ENCODE data around the gene AP2A1. TPM values are rescaled to one million over a fixed set of nuclear protein-coding genes. Genes with fewer than 3 reads are reported as not detected.

The AP2A1 gene
- polyA plus RNA-seq, 4 donors = 34.7 to 58.8 (median 53.6) TPM

DNA sequence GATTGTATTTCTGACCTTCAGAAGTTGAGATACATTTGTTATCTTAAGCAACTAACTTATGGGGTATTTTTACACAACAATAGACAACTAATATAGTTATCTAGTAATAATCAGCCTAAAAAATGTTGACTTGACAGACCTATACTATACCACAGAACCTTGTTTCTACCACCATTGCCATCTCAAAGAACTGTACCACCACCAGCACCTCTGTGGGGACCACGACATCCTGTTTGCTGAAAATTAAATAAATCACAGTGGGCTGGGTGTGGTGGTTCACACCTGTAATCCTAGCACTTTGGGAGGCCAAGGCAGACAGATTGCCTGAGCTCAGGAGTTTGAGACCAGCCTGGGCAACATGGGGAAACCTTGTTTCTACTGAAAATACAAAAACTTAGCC is 27.7 kb upstream of the AP2A1 start:
- Histone ChIP-seq H3K27me3 (ENCODE audit: control insufficient read depth in 3 of 3, insufficient read depth in 3 of 3, low read length in 3 of 3) (no peaks in the 10 kb centered on the region), H3K27ac (ENCODE audit: low read depth in 1 of 3, low read length in 2 of 3) (no peak overlapping the region), H3K4me1 (ENCODE audit: control insufficient read depth in 3 of 3, insufficient read depth in 2 of 3, low read depth in 1 of 3, low read length in 2 of 3) (no peaks in the 10 kb centered on the region), H3K9me3 (ENCODE audit: control insufficient read depth in 2 of 2, insufficient read depth in 1 of 2, low read depth in 1 of 2, low read length in 1 of 2) (no peaks in the 10 kb centered on the region), H3K4me3 (ENCODE audit: low read depth in 1 of 3, low read length in 3 of 3) (no peak overlapping the region), H3K36me3 (ENCODE audit: control insufficient read depth in 3 of 3, insufficient read depth in 2 of 3, low read depth in 1 of 3, low read length in 3 of 3) (no peaks in the 10 kb centered on the region)
- DNase-seq (no peak), FAIRE-seq (no peak)
- 65 to 76% (median 68%) methylated on average over 1 of the region's 1 CpG for WGBS, 3 donors

DNA sequence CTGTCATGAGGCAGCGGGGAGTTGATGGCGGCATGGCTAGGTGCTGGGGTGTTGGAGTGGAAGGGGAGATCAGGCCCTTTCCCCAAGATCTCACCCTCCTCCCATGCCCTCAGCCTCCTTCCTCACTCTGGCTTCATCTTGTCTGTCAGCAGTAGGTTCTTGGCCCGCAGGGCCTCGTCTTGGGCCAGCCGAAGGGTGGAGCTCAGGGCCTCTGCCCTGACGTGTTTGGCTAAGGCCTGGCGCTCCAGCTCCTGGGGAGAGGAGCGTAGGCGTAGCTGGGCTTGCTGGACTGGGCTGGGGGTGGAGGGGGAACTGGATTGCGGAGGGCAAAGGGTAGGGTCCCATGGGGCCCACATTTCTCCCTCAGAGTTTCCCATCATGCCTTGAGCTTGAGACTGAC is 26.9 kb upstream of the AP2A1 start:
- FAIRE-seq (no peak), DNase-seq (no peak)
- Histone ChIP-seq H3K27me3 (ENCODE audit: control insufficient read depth in 3 of 3, insufficient read depth in 3 of 3, low read length in 3 of 3) (no peaks in the 10 kb centered on the region), H3K9me3 (ENCODE audit: control insufficient read depth in 2 of 2, insufficient read depth in 1 of 2, low read depth in 1 of 2, low read length in 1 of 2) (no peaks in the 10 kb centered on the region), H3K27ac (ENCODE audit: low read depth in 1 of 3, low read length in 2 of 3) (no peak overlapping the region), H3K36me3 (ENCODE audit: control insufficient read depth in 3 of 3, insufficient read depth in 2 of 3, low read depth in 1 of 3, low read length in 3 of 3) (no peaks in the 10 kb centered on the region), H3K4me3 (ENCODE audit: low read depth in 1 of 3, low read length in 3 of 3) (no peak overlapping the region), H3K4me1 (ENCODE audit: control insufficient read depth in 3 of 3, insufficient read depth in 2 of 3, low read depth in 1 of 3, low read length in 2 of 3) (no peaks in the 10 kb centered on the region)
- 84 to 94% (median 86%) methylated on average over 8 to 10 of the region's 10 CpGs for WGBS, 3 donors

DNA sequence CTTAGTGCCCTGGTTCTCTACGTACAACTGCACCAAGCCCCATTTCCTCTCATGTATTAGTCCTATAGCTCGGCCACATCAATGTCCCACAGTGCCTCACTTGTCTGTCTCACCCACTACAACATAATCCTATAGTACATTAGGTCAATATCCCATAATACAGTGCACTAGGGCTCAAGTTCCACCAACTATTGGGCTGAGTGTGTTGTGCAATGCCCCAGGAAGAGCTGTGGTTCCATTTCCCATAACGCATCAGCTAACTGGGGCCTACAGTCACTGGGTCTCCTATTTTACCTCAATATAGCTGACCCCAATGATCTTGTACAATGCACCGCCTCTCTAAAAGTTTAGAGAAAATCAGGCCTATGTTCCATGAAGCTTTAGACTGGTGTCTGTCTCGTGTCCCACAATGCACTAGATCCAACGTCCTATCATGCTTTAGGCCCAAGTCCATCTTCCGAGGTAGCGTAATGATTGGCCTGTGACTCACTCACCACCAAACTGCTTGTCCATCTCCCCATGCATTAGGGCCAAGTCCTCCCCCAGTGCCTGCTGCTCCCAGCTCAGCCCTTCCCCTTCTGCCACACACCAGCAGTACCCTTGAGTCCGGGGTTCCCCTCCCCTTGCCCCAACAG is 25.5 kb upstream of the AP2A1 start:
- no peaks in the 10 kb centered on the region for H3K4me1 ChIP-seq (ENCODE audit: control insufficient read depth in 3 of 3, insufficient read depth in 2 of 3, low read depth in 1 of 3, low read length in 2 of 3)
- no peak overlapping the region for H3K27ac ChIP-seq (ENCODE audit: low read depth in 1 of 3, low read length in 2 of 3)
- H3K27me3 ChIP-seq (ENCODE audit: control insufficient read depth in 3 of 3, insufficient read depth in 3 of 3, low read length in 3 of 3) = no peaks in the 10 kb centered on the region
- WGBS, 3 donors = 81 to 87% (median 83%) methylated on average over 9 of the region's 9 CpGs
- FAIRE-seq (no peak), DNase-seq (no peak)
- no peak overlapping the region for H3K4me3 ChIP-seq (ENCODE audit: low read depth in 1 of 3, low read length in 3 of 3)
- no peaks in the 10 kb centered on the region for H3K9me3 ChIP-seq (ENCODE audit: control insufficient read depth in 2 of 2, insufficient read depth in 1 of 2, low read depth in 1 of 2, low read length in 1 of 2)
- H3K36me3 ChIP-seq (ENCODE audit: control insufficient read depth in 3 of 3, insufficient read depth in 2 of 3, low read depth in 1 of 3, low read length in 3 of 3) = no peaks in the 10 kb centered on the region

DNA sequence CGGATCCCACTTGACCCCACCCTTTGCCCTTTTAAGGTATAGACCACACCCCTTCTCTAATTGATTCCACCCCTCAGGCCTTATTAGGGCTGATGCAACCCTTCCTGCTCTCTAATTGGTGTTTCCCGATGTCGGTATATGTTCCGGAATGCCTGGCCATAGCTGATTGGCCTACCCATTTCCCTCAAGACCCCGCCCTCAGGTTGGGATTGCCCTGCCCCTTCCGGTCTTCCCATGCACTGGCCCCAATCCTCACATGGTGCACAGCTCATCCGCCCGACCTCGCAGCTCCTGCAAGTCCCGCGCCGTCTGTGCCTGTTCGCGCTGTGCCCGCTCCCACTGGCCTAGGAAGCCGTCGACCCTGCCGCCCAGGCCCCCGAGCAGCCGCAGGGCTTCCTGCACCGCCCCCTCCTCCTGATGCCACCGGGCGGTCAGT is 21.8 kb upstream of the AP2A1 start:
- Histone ChIP-seq H3K4me1 (ENCODE audit: control insufficient read depth in 3 of 3, insufficient read depth in 2 of 3, low read depth in 1 of 3, low read length in 2 of 3) (no peaks in the 10 kb centered on the region), H3K36me3 (ENCODE audit: control insufficient read depth in 3 of 3, insufficient read depth in 2 of 3, low read depth in 1 of 3, low read length in 3 of 3) (no peaks in the 10 kb centered on the region), H3K27me3 (ENCODE audit: control insufficient read depth in 3 of 3, insufficient read depth in 3 of 3, low read length in 3 of 3) (no peaks in the 10 kb centered on the region), H3K4me3 (ENCODE audit: low read depth in 1 of 3, low read length in 3 of 3) (no peak overlapping the region), H3K27ac (ENCODE audit: low read depth in 1 of 3, low read length in 2 of 3) (no peak overlapping the region), H3K9me3 (ENCODE audit: control insufficient read depth in 2 of 2, insufficient read depth in 1 of 2, low read depth in 1 of 2, low read length in 1 of 2) (no peaks in the 10 kb centered on the region)
- no peak for FAIRE-seq
- DNase-seq = no peak
- 91 to 94% (median 93%) methylated on average over 21 to 23 of the region's 23 CpGs for WGBS, 3 donors

DNA sequence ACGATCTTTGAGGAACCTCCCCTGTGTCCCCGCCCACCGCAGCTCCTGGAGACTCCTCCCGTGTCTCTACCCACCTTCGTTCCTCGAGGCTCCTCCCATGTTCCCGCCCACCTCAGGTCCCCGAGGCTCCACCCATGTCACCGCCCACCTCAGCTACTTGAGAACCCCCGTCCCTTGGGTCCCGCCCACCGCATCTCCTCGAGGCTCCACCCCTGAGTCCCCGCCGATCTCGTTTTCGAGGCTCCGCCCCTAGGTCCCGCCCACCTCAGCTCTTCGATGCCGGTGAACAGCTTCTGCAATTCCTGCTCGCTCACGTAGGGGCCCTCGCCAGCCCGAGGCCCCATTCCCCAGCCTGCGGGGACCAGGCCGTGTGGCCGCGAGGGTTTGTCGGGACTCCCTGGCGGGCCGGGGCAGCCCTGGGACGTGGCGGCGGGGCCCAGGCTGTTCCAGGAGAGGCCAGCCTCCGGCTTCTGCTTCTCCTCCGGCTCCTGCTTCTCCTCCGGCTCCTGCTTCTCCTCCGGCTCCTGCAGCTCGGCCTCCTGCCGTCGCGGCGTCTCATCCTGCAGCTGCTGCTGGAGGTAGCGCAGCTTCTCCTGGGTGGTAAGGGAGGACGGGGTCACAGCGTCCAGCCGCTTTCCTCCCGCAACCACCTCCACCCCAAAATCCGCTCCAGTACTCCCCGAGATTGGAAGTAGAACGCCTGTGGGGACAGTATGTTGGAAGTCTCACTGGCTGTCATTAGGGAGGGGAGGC is 20.4 kb upstream of the AP2A1 start:
- no peaks in the 10 kb centered on the region for H3K4me1 ChIP-seq (ENCODE audit: control insufficient read depth in 3 of 3, insufficient read depth in 2 of 3, low read depth in 1 of 3, low read length in 2 of 3)
- H3K4me3 ChIP-seq (ENCODE audit: low read depth in 1 of 3, low read length in 3 of 3) = no peak overlapping the region
- H3K27ac ChIP-seq (ENCODE audit: low read depth in 1 of 3, low read length in 2 of 3) = no peak overlapping the region
- FAIRE-seq (no peak), DNase-seq (peak; percentile 8 to 15)
- 48 to 59% (median 55%) methylated on average over 44 to 52 of the region's 52 CpGs for WGBS, 3 donors
- H3K9me3 ChIP-seq (ENCODE audit: control insufficient read depth in 2 of 2, insufficient read depth in 1 of 2, low read depth in 1 of 2, low read length in 1 of 2) = no peaks in the 10 kb centered on the region
- H3K27me3 ChIP-seq (ENCODE audit: control insufficient read depth in 3 of 3, insufficient read depth in 3 of 3, low read length in 3 of 3) = no peaks in the 10 kb centered on the region
- H3K36me3 ChIP-seq (ENCODE audit: control insufficient read depth in 3 of 3, insufficient read depth in 2 of 3, low read depth in 1 of 3, low read length in 3 of 3) = no peaks in the 10 kb centered on the region

DNA sequence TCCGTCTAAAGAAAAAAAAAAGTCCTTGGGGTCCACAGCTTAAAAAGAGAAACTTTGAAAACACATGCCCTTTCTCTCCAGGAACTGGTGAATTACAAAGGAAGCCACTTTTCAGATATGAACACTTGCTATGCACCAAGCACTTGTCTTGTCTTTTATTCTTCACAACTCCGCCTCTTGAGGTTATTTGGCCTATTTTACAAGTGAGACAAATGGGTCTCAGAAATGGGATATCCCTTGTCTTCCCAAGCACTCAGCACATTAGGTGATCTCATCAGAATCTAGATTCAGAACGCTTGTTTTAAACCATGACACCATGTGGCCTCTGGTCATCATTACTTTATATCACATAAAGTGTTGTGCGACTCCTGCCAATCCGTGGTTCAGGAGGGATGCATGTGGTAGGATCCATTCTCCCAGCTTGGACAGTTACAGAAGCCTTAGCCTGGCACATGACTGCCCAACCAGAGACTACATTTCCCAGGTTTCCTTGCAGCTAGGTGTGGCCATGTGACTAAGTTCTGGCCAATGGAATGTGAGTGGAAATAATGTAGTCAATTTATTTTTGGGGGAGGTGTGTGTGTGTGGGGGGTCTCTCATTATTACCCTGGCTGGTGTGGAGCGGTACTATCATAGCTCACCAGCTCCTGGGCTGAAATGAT is 17.6 kb upstream of the AP2A1 start:
- H3K9me3 ChIP-seq (ENCODE audit: control insufficient read depth in 2 of 2, insufficient read depth in 1 of 2, low read depth in 1 of 2, low read length in 1 of 2) = no peaks in the 10 kb centered on the region
- H3K4me3 ChIP-seq (ENCODE audit: low read depth in 1 of 3, low read length in 3 of 3) = no peak overlapping the region
- DNase-seq (no peak), FAIRE-seq (no peak)
- no peaks in the 10 kb centered on the region for H3K4me1 ChIP-seq (ENCODE audit: control insufficient read depth in 3 of 3, insufficient read depth in 2 of 3, low read depth in 1 of 3, low read length in 2 of 3)
- no peaks in the 10 kb centered on the region for H3K36me3 ChIP-seq (ENCODE audit: control insufficient read depth in 3 of 3, insufficient read depth in 2 of 3, low read depth in 1 of 3, low read length in 3 of 3)
- no peak overlapping the region for H3K27ac ChIP-seq (ENCODE audit: low read depth in 1 of 3, low read length in 2 of 3)
- 80 to 86% (median 86%) methylated on average over 6 of the region's 6 CpGs for WGBS, 3 donors
- H3K27me3 ChIP-seq (ENCODE audit: control insufficient read depth in 3 of 3, insufficient read depth in 3 of 3, low read length in 3 of 3) = no peaks in the 10 kb centered on the region

DNA sequence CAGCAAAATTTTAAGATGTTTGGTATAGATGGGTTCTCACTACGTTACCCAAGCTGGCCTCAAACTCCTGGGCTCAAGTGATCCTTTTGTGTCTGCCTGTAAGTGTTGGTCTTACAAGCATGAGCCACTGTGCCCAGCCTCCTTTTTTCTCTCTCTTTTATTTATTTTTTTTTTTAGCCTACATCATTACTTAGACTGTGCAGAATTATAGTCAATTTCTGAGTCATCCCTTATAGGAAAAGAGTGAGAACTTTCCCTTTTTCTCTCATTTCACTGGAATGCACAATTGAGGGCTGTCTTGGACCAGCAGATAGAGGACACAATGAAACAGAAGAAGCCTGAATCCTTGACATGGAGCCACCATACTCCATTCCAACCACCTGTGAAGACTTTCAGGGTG is 17.0 kb upstream of the AP2A1 start:
- no peaks in the 10 kb centered on the region for H3K4me1 ChIP-seq (ENCODE audit: control insufficient read depth in 3 of 3, insufficient read depth in 2 of 3, low read depth in 1 of 3, low read length in 2 of 3)
- H3K9me3 ChIP-seq (ENCODE audit: control insufficient read depth in 2 of 2, insufficient read depth in 1 of 2, low read depth in 1 of 2, low read length in 1 of 2) = no peaks in the 10 kb centered on the region
- FAIRE-seq (no peak), DNase-seq (no peak)
- no peaks in the 10 kb centered on the region for H3K27me3 ChIP-seq (ENCODE audit: control insufficient read depth in 3 of 3, insufficient read depth in 3 of 3, low read length in 3 of 3)
- WGBS, 3 donors = 55 to 70% (median 65%) methylated on average over 1 of the region's 1 CpG
- H3K4me3 ChIP-seq (ENCODE audit: low read depth in 1 of 3, low read length in 3 of 3) = no peak overlapping the region
- H3K36me3 ChIP-seq (ENCODE audit: control insufficient read depth in 3 of 3, insufficient read depth in 2 of 3, low read depth in 1 of 3, low read length in 3 of 3) = no peaks in the 10 kb centered on the region
- no peak overlapping the region for H3K27ac ChIP-seq (ENCODE audit: low read depth in 1 of 3, low read length in 2 of 3)

DNA sequence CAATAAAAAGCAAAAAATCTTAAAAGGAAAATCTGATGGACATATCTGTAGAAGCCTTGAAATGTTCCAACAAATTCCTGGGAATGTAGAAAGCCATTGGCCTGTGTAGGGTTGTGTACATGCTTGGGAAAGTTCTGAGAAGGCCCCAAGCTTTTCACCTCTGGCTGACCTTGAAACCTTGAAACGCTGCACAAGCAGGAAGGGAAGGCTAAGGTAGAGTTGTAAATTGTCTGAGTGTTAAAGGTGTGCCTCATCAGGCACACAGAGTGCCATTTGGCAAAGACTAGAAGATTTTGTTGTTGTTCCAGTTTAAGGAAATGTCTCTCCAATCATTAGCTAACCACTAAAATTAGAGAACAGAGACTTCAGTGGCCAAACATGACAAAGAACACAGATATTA is 14.1 kb upstream of the AP2A1 start:
- DNase-seq = no peak
- Histone ChIP-seq H3K36me3 (ENCODE audit: control insufficient read depth in 3 of 3, insufficient read depth in 2 of 3, low read depth in 1 of 3, low read length in 3 of 3) (no peaks in the 10 kb centered on the region), H3K4me1 (ENCODE audit: control insufficient read depth in 3 of 3, insufficient read depth in 2 of 3, low read depth in 1 of 3, low read length in 2 of 3) (no peaks in the 10 kb centered on the region), H3K27me3 (ENCODE audit: control insufficient read depth in 3 of 3, insufficient read depth in 3 of 3, low read length in 3 of 3) (no peaks in the 10 kb centered on the region), H3K9me3 (ENCODE audit: control insufficient read depth in 2 of 2, insufficient read depth in 1 of 2, low read depth in 1 of 2, low read length in 1 of 2) (peaks cover 0 to 11% of the 10 kb centered on the region in 2 donors), H3K4me3 (ENCODE audit: low read depth in 1 of 3, low read length in 3 of 3) (no peak overlapping the region), H3K27ac (ENCODE audit: low read depth in 1 of 3, low read length in 2 of 3) (no peak overlapping the region)
- no peak for FAIRE-seq
- 27 to 72% (median 40%) methylated on average over 1 of the region's 1 CpG for WGBS, 3 donors

Measured in small intestine (tissue), 7 donors.